ENCODE measurements around the gene ZNF836.

The ZNF836 gene

DNA sequence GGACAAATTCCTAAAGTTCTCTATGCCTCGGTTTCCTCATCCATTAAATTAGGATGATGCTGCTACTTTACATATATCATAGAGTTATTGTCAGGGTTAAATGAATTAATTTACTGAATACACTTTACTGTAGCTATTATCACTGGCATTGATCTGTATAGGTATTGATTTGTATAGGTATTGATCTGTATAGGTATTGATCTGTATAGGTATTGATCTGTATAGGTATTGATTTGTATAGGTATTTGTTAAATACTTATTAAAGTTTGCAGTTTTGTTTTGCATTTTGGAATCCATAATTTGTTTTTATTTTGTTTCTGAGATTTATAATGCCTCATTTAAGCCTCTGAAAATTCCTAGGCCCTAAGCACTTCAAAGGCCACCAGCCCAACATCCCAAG is 16.0 kb upstream of the ZNF836 start:
- no peak for DNase-seq

DNA sequence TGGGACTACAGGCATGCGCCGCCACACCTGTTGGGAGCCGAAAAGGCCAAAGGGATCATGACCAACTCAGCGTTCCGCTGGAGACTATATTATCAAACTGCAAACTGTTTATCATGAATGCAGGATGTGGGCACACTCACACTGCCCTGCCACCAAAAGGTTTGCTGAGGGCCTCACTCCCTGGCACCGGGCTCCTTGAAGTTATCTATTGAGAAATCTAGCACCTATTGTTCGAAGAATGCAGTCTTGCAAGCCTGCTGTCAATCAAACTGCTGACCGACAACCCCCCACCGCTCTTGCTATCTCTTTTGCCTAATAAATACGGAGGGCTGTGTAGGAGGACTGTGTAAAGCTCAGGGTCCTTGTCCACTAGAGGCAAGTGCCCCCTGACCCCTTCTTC is 5.2 kb upstream of the ZNF836 start:
- no peak for DNase-seq

DNA sequence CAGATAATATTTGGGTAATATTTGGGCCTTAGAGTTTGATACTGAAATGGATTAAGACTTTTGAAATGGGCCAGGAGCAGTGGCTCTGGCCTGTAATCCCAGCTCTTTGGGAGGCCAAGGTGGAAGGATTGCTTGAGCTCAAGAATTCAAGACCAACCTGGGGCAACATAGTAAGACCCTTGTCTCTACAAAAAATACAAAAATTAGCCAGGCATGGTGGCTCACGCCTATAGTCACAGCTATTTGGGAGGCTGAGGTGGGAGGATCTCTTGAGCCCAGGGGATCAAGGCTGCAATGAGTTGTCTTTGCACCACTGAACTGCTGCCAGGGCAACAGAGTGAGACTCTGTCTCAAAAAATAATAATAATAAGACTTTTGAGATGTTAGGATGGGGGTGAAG is 926 bp upstream of the ZNF836 start:
- no peak for DNase-seq

DNA sequence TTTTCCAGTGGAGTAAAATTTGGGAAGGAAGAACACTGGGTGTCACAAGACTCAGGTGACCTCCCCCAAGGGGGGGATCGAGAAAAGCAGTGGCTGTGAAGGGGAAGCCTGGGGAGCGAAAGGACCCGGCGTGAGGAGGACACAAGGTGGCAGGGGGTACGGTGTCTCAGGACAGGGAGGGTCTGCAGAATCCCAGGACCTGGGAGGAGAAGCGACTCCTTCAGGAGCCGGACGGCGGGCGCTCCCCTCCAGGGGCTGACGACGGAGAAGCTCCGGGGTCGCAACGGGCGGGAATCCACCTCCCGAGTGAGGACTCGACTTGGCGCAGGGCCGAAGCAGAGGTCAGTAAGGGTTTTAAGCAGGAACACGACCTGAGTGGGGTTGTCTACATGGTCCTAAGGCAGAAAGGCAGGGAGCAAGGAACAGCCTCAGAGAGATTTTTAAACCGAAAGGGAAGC is 529 bp downstream of the ZNF836 start:
- DNase-seq: peak; percentile 3

DNA sequence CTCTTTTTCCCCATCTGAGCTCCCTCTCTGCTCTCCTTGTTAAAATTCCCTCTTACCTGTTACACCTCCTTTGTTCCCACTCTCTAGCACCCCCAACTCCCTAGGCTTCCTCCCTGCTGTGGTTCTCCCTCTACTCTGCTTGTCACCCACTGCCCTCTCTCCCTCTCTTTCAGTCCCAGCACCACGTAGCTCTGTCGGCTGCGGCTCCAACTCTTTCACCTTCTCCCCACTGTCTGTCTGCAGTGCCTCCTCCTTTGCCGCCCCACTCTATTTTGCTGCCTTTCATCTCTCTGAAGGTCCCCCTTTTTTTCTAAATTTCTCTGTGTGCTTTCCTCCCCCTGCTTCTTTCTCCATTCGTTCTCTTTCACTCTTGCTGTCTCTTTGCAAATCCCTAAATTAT is 1.1 kb downstream of the ZNF836 start:
- DNase-seq: no peak

DNA sequence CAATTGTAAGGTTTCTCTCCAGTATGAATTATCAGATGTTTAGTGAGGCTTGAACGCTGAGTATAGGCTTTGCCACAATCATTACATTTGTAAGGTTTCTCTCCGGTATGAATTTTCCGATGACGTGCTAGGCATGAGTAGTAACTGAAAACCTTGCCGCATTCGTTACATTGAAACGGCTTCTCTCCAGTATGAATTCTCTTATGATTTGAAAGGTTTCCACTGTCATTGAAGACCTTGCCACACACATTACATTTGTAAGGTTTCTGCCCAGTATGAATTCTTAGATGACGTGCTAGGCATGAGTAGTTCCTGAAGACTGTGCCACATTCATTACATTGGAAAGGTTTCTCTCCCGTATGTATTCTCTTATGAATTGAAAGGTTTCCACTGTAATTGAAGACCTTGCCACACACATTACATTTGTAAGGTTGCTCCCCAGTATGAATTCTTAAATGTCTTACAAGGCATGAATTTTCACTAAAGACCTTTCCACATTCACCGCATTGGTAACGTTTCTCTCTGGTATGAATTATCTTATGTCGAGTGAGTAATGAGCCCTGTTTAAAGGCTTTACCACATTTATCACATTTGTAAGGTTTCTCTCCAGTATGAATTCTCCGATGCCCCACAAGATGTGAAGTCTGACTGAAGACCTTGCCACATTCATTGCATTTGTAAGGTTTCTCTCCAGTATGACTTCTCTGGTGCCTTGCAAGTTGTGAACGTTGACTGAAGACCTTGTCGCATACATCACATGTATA is 15.6 kb downstream of the ZNF836 start:
- no peak for DNase-seq

DNA sequence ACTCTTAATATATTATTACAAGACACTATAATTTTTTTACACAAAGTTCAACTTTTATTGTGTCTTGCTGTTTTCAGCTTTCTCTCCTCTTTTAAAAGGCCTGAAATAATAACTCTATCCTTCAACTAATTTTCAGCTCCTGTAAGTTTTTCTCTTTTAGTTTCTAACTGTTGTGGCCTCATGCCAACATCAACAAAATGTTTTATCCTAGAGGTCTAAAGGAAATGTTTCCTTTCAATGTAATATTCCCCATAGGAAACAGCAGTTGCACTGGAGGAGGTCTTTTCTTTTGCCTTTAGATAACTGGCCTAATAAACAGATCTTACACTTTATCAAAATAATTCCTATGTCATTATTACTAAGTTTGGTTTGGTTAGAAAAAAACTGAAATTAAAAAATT is 23.2 kb downstream of the ZNF836 start:
- no peak for DNase-seq

DNA sequence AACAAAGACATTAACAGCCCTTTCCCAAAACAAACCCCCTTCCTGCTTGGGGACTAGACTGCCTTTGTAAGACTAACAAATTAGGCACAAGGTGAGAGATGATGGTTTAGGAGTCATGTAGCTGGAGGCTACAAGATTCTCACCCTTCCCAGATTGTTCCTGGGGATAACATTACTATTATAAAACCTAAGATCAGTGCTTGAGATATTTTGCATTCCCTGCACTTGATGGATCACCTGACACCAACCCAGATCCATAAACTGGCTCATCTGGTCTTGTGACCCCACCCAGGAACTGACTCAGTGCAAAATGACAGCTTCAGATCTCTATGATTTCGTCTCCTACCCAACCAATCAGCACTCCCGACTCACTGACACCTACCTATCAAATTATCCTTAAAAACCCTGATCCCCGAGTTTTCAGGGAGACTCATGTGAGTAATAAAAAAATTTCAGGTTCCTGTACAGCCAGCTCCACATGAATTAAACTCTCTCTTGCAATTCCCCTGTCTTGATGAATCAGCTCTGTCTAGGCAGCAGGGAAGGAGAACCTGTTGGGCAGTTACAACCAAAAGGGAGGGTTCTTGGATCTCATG is 29.3 kb downstream of the ZNF836 start:
- no peak for DNase-seq

DNA sequence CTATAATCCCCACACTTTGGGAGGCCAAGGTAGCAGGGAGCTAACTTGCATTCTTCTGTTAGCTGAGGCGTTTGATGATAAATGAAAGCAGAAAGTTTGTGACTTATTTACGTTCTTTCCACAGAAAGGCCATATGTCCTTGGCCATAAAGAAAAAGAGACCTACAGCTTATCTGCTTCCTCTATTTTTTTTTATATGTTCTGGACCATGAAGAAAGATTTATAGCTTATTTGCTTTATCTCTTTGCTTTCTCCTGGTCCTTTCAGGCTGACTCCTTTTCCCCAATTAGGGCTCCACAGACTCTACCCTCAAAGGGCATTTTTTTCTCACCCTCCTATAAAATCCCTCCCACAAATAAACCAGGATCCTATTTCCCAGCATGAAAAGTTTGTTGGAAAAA is 30.2 kb downstream of the ZNF836 start:
- no peak for DNase-seq

DNA sequence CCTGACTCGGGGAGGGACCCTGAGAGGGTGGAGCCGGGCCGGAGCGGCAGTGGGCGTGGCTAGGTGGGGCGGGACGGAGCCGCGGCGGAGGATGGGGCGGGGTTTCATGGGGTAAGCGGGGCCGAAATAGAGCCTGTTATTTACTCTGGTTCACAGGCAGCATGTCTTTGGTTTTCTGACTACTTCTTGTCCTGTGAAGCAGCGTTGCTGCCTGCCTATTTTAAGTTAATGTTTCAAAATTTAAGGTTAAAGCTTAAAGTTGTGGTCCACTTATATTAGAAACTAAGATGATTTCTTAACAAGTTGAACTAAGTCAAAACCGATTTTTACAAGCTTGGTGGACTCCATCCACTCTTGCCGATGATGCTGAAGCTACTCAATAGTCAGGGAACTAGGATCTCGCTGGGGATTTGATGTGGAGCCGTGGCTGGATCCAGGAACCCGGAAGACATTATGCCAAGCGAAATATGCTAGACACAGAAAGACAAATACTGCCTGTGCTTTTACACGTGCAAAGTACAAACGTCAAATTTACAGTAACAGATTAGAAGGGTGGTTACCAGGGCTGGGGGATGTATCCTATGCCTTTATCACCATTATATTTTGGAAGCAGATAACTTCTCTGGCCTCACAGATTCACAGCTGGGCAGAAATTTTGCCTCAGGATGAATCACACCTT is 31.2 kb downstream of the ZNF836 start:
- DNase-seq: no peak

DNA sequence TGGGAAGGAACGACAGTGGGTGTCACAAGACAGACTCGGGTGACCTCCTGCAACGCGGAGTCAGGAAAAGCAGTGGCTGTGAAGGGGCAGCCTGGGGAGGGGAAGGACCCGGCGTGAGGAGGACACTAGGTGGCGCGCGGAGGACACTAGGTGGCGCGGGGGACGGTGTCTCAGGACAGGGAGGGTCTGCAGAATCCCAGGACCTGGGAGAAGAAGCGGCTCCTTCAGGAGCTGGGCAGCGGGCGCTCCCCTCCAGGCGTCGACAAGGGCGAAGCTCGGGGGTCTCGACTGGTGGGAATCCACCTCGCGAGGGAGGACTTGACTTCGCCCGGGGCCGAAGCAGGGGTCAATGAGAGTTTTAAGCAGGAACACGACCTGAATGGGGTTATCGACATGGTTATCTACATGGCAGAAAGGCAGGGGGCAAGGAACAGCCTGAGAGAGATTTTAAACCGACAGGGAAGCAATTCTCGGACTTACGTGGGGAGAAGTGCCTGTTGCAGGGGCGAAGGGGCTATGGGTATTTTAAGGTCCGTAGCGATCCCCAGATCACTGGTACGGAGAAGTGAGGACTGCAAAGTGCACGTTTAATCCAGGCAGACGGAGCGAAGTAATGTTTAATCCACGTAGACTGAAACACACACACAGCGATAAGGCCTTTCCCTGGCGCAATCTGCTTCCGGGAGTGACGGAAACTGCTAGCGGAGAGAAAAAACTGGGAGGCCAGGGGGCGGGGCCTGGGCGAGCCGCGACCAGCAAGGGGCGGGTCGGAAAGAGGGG is 32.0 kb downstream of the ZNF836 start, which contains the start of gene ZNF616:
Gene ZNF616 (minus strand): TSS at position 687 of the 780 bp plus-strand sequence. CDS start 9,426 bp downstream, outside the sequence.
- peak; percentile 95 for DNase-seq

DNA sequence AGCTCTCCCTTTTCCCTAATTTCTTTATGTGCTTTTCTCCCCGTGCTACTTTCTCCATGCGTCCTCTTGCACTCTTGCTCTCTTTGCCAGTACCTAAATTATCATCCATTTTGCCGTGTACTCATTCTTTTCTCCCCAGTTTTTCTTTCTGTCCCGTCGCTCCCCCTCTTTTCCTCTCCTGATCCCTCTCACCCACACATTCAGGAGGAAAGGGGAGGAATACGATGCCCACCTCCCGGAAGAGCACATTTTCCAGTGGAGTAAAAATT is 32.5 kb downstream of the ZNF836 start:
- no peak for DNase-seq

DNA sequence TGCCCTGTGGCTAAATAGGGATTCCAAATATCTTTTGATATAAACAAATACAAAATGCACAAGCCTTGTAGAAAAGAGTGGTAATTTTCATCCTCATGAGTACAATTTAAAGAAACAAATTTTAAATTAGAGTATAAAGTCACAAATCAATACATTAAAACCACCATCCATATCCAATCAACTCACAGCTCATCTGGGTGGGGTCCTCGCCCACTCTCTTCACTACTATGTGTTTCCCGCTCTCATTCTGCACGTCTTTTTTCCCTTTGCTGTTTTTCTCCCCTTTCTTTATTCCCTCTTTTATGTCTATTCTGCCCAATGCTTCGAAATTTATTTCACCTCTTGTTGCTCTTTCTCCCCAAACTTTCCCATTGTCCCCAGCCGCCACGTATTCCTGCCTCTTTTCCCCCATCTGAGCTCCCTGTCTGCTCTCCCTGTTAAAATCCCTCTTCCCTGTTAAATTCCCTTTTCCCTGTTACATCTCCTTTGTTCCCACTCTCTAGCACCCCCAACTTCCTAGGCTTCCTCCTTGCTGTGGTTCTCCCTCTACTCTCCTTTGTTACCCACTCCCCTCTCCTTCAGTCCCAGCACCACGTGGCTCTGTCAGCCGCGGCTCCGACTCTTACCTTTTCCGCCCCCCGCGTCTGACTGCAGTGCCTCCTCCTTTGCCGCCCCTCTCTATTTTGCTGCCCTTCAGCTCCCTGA is 33.0 kb downstream of the ZNF836 start:
- peak; percentile 55 for DNase-seq

DNA sequence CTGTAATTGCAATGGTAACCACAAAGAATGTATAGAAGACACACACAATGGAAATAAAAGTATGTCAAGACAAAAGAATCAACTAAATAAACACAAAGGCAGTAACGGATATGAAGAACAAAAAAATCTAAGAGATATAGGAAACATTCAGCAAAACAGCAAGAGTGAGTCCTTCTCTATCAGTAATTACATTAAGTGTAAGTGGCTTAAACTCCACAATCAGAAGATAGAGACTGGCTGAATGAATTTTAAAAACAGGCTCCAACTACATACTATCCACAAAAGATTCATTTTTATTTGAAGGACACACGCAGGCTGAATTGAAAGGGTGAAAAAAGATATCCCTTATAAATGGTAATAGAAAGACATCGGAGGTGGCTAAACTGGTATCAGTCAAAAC is 51.1 kb downstream of the ZNF836 start:
- no peak for DNase-seq

DNA sequence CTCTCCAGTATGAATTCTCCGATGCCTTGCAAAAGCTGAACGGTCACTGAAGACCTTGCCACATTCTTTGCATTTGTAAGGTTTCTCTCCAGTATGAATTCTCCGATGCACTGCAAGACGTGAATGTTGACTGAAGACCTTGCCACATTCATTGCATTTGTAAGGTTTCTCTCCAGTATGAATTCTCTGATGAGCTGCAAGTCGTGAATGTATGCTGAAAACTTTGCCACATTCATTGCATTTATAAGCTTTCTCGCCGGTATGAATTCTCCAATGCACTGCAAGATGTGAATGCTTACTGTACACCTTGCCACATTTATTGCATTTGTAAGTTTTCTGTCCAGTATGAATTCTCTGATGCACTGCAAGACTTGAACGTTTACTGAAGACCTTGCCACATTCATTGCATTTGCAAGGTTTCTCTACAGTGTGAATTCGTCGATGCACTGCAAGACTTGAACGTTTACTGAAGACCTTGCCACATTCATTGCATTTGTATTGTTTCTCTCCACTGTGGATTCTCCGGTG is 55.8 kb downstream of the ZNF836 start:
- DNase-seq: no peak

DNA sequence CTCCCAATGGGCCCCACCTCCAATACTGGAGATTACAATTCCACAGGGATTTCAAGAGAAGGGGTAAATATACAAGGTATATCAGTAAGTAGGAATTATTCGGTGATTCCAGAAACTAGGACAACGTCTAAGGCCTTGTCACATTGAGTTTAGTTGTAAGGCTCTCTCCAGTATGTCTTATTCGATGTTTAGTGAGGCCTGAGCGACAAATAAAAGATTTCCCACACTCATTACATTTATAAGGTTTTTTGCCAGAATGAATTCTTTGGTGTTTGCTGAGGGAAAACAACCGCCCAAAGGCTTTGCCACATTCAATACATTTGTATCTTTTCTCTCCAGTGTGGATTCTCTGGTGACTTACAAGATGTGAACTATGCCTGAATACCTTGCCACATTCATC is 56.7 kb downstream of the ZNF836 start:
- DNase-seq: no peak

DNA sequence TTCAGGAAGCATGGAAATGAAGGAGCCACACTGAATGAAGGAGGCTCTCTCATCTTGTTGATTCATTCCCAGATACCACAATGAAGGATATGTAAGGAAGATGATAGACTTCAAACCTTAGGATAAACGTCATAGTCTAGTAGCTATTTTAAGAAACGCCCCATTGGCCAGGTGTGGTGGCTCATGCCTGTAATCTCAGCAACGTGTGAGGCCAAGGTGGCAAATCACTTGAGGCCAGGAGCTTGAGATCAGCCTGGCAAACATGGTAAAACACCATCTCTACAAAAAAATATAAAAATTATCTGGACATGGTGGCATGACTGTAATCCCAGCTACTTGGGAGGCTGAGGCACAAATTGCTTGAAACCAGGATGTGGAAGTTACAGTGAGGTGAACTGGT is 58.8 kb downstream of the ZNF836 start:
- DNase-seq: no peak

DNA sequence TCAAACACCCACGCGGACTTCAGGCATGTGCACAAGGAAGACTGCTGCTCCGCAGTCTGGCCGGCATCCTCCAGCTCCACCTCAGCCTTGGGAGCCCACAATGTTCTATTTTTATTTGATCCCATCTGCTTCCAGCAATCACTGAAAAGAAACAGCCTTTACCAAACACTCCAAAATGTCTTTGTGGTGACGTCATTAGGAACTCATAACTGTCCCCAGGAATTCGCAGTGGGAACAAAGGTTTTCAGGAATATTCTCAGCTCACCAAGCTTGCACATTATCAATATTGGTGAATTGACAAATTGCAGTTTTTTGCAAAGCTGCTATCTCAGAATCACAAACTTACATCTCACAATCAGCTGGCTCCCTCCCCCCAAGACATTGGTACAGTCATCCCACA is 60.6 kb downstream of the ZNF836 start:
- no peak for DNase-seq

All from hematopoietic multipotent progenitor cell treated with erythropoietin and hydrocortisone succinate and interleukin-3 and kit ligand, for 8 days (in vitro differentiated cells).